Gastrocnemius medialis (tissue), 4 donors: ENCODE results near the gene DNAJC30. TPM values are rescaled to one million over a fixed set of nuclear protein-coding genes. Genes with fewer than 3 reads are reported as not detected.

ENCODE experiments used
- ATAC-seq, 2 donors: fragments of 150-250 bp; one replicate each; pipeline ENCODE4 v1.9.1; 2016
- DNase-seq, 2 donors: peaks; one replicate each; pipeline ENCODE4 v3.0.0-alpha.2; 2019
- H3K27ac ChIP-seq, 4 donors: fragments of 200-600 bp; sonication (generic); 1 replicate in 1 of 4; 2 replicates in 3 of 4; pipeline ENCODE4 v1.5.1; 2016 to 2018; ENCODE audit warnings: mild to moderate bottlenecking in 2 of 4, moderate library complexity in 1 of 4
- H3K27me3 ChIP-seq, 3 donors: fragments of 200-600 bp; sonication (generic) in 2 of 3; 1 replicate in 1 of 3; 2 replicates in 2 of 3; pipeline versions ENCODE4 v1.5.1 to v1.6.0; 2016 to 2019; ENCODE audit warnings: mild to moderate bottlenecking in 1 of 3, moderate library complexity in 1 of 3
- H3K36me3 ChIP-seq, 2 donors: fragments of 200-600 bp; sonication (generic) in 1 of 2; one replicate each; pipeline ENCODE4 v1.5.1; 2017 to 2018
- H3K4me1 ChIP-seq, 2 donors: fragments of 200-600 bp; sonication (generic) in 1 of 2; one replicate each; pipeline ENCODE4 v1.5.1; 2016 to 2017; ENCODE audit warnings: mild to moderate bottlenecking in 2 of 2
- H3K4me3 ChIP-seq, 4 donors: fragments of 200-600 bp; sonication (generic) in 3 of 4; 1 replicate in 1 of 4; 2 replicates in 3 of 4; pipeline ENCODE4 v1.5.1; 2016 to 2019; ENCODE audit warnings: mild to moderate bottlenecking in 2 of 4
- H3K9me3 ChIP-seq, 3 donors: fragments of 200-600 bp; sonication (generic) in 2 of 3; 1 replicate in 1 of 3; 2 replicates in 2 of 3; pipeline ENCODE4 v1.5.1; 2016 to 2019
- CTCF ChIP-seq, 5 experiments: fragments of 450-650 bp in 3 of 5; fragments of 200-600 bp in 2 of 5; sonication (generic) in 2 of 5; IDR thresholded peaks in 4 of 5; conservative IDR thresholded peaks in 1 of 5; 1 replicate in 4 of 5; 2 replicates in 1 of 5; pipeline ENCODE4 v1.5.1; 2016 to 2019; ENCODE audit warnings: antibody characterized with exemption in 5 of 5, mild to moderate bottlenecking in 3 of 5, moderate library complexity in 3 of 5
- POLR2A ChIP-seq, 2 donors: fragments of 450-650 bp; IDR thresholded peaks; one replicate each; pipeline ENCODE4 v1.6.1; 2017; ENCODE audit warnings: antibody characterized with exemption in 2 of 2, mild to moderate bottlenecking in 2 of 2, moderate library complexity in 2 of 2
- in situ Hi-C, 4 donors: fragments of 200-750 bp; cut with MboI; loops; one replicate each; pipeline versions ENCODE4 v1.15.0 to v1.8.0; 2017; ENCODE audit warnings: low sequenced_read_pairs in 4 of 4
- intact Hi-C: fragments of 100-400 bp; cut with DNase I; formaldehyde crosslinking; loops from one replicate; pipeline ENCODE4 v1.15.1; 2023; ENCODE audit warnings: low total_unique reads
- total RNA-seq, 4 donors: library from RNA; depleted of rRNA; stranded (reverse); fragments of >200 nt; gene quantifications; one replicate each; pipeline versions ENCODE4 v1.1.0 to v1.2.3, GENCODE V29; 2016

The DNAJC30 gene
- total RNA-seq, 4 donors from 2014 or later: 3.9 to 10.5 (median 5.6) TPM

DNA sequence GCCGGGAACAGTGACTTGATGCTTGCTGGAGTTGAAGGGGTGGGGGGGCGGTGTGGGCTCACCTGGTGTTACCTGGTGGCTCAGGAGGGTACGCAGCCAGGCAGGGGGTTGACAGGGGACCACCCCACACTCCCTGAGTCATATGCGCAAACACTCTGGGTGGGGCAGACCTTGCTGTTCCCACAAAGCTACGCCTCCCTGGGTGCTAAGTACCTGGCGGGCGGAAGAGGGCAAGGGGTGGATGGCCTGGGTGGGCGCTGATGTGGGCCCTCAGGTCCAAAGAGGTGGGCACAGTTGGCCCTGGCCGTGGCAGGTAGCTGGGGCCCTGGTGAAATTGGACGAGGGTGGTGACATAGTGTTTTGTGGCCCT lies 22.3 kb upstream of the DNAJC30 start:
- Histone ChIP-seq H3K27ac (no peak overlapping the region), H3K9me3 (no peaks in the 10 kb centered on the region), H3K4me3 (no peak overlapping the region), H3K4me1 (no peaks in the 10 kb centered on the region), H3K36me3 (peaks cover 0 to 7% of the 10 kb centered on the region in 2 donors), H3K27me3 (no peaks in the 10 kb centered on the region)
- TF ChIP-seq POLR2A (IDR thresholded peaks at IDR 0.05): no peak
- no peak for TF ChIP-seq CTCF (IDR thresholded peaks at IDR 0.05 in 4 of 5, conservative IDR thresholded peaks at IDR 0.05 in 1 of 5)
- DNase-seq (no peak), ATAC-seq (no peak)
- intact Hi-C loops (no loop called here), in situ Hi-C loops (no loop called here)

DNA sequence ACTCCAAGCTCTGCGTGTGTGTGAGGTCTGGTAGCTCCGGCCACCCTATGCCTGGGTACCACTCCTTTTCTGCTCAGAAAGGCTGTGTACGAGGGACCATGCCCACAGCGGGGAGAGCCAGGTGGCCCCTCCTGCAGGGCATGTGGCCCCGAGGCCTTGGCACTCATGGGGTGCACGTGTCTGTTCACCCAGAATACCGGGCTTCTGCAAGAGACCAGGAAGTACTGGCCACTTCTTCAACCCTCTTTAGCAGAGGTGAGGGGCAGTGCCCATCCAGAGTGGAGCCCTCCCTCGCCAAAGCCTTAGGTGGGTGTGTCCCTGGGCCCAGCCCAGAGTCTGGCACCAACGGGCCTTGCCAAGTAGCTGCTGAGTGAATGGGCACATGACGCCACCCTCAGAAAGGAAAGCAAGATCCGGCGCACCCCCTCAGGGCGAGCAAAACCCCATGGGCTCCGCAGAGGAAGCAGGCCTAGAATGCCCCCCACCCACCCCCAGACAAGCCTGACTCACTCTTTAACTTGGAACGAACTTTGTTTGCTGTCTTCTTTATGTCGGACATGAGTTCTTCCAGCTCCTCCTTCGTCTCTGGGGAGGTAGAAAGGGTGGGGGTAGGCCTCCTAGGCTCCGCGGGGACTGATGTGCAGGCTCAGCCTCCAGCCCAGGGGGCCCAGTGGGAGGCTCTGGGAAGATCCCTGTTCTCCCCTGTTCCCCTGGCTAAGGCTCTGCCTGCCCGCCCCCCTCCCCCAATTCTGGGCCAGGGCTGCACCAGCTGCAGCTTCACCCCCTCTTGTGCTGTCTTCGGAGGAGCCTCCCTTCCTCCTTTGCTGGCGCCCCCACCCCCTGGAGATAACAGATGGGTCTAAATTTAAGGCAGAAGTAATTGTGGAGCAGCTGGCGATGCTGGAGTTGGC lies 21.6 kb upstream of the DNAJC30 start:
- Histone ChIP-seq H3K4me3 (no peak overlapping the region), H3K27ac (no peak overlapping the region), H3K27me3 (no peaks in the 10 kb centered on the region), H3K9me3 (no peaks in the 10 kb centered on the region), H3K36me3 (peaks cover 0 to 12% of the 10 kb centered on the region in 2 donors), H3K4me1 (no peaks in the 10 kb centered on the region)
- intact Hi-C loops: no loop called here
- TF ChIP-seq POLR2A (IDR thresholded peaks at IDR 0.05): no peak
- no peak for TF ChIP-seq CTCF (IDR thresholded peaks at IDR 0.05 in 4 of 5, conservative IDR thresholded peaks at IDR 0.05 in 1 of 5)
- in situ Hi-C loops: no loop called here
- ATAC-seq (no peak), DNase-seq (no peak)

- intact Hi-C loops (no loop called here), in situ Hi-C loops (no loop called here)
- Histone ChIP-seq H3K9me3 (no peaks in the 10 kb centered on the region), H3K27ac (no peak overlapping the region), H3K27me3 (no peaks in the 10 kb centered on the region), H3K4me1 (no peaks in the 10 kb centered on the region), H3K4me3 (peak overlapping the region in 2 of 4 donors; percentile 10 to 26), H3K36me3 (peaks cover 0 to 12% of the 10 kb centered on the region in 2 donors)
- DNase-seq: no peak
- ATAC-seq: peak; percentile 40 to 63
- TF ChIP-seq POLR2A (IDR thresholded peaks at IDR 0.05): no peak
- TF ChIP-seq CTCF (IDR thresholded peaks at IDR 0.05 in 4 of 5, conservative IDR thresholded peaks at IDR 0.05 in 1 of 5): no peak
Measured at GRCh38 chr7:73703757-73704639, 20.7 kb upstream of the DNAJC30 start.

DNA sequence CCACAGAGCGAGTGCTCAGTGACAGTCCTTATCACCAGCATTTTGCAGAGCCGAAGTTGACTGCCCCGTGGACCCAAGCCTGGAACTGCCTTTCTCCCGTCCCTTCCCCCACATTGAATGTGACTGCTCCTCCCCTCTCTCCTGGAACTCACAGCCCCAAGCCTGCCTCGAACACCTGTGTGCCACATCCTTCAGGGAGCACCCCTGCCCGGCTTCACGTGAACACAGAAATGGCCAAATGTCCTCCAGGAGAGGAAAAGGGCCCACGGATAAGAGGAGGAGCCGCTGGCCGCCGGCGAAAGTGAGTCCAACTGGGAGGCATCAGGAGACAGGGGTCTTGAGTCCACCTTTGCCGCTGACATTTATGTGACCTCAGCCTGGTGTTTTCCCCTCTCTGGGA lies 20.0 kb upstream of the DNAJC30 start:
- Histone ChIP-seq H3K9me3 (no peaks in the 10 kb centered on the region), H3K4me3 (no peak overlapping the region), H3K36me3 (peaks cover 0 to 17% of the 10 kb centered on the region in 2 donors), H3K4me1 (no peaks in the 10 kb centered on the region), H3K27ac (no peak overlapping the region), H3K27me3 (no peaks in the 10 kb centered on the region)
- DNase-seq: no peak
- in situ Hi-C loops: no loop called here
- TF ChIP-seq CTCF (IDR thresholded peaks at IDR 0.05 in 4 of 5, conservative IDR thresholded peaks at IDR 0.05 in 1 of 5) (no peak), POLR2A (IDR thresholded peaks at IDR 0.05) (no peak)
- intact Hi-C loops: no loop called here
- no peak for ATAC-seq
